Common myeloid progenitor, CD34-positive (primary cell): ENCODE measurements around the gene UBQLN1.

Experiments used
- CTCF ChIA-PET: fragments of 350-600 bp; sonication (Branson Sonifier 250); formaldehyde crosslinking; loops from one replicate; lab custom pipeline; 2021; ENCODE audit warnings: antibody characterized with exemption; lab: Charles Lee
- POLR2A ChIA-PET: fragments of 350-600 bp; sonication (Branson Sonifier 250); formaldehyde crosslinking; loops from one replicate; lab custom pipeline; 2021; ENCODE audit warnings: antibody characterized with exemption; lab: Charles Lee
- DNase-seq, 3 donors: peaks; one replicate each; pipeline versions ENCODE4 v3.0.0 to v3.0.0-alpha.2; 2013
- H3K27ac ChIP-seq, 2 experiments: 1 replicate in 1 of 2; 2 replicates in 1 of 2; pipeline ENCODE4 v1.7.0; 2013; ENCODE audit warnings: inconsistent platforms in 2 of 2, low read length in 2 of 2, mild to moderate bottlenecking in 2 of 2, low read depth in 1 of 2, moderate library complexity in 1 of 2; ENCODE audit not compliant: severe bottlenecking in 2 of 2, insufficient read depth in 1 of 2, poor library complexity in 1 of 2
- H3K27me3 ChIP-seq, 5 experiments: replicated peaks in 2 of 5; 1 replicate in 3 of 5; 2 replicates in 2 of 5; pipeline versions ENCODE4 v1.6.1 to v1.7.0; 2013; ENCODE audit warnings: low read length in 4 of 5, mild to moderate bottlenecking in 2 of 5, moderate library complexity in 2 of 5, inconsistent platforms in 1 of 5; ENCODE audit not compliant: insufficient read depth in 5 of 5, control insufficient read depth in 4 of 5
- H3K36me3 ChIP-seq, 4 experiments: 1 replicate in 2 of 4; 2 replicates in 2 of 4; pipeline versions ENCODE4 v1.6.1 to v1.7.0; 2013; ENCODE audit warnings: low read length in 3 of 4, control low read depth in 1 of 4, mild to moderate bottlenecking in 1 of 4; ENCODE audit not compliant: control insufficient read depth in 4 of 4, insufficient read depth in 4 of 4
- H3K4me1 ChIP-seq, 4 experiments: 1 replicate in 3 of 4; 2 replicates in 1 of 4; pipeline versions ENCODE4 v1.6.1 to v1.7.1; 2013; ENCODE audit warnings: low read length in 3 of 4, mild to moderate bottlenecking in 3 of 4, control low read depth in 1 of 4, inconsistent platforms in 1 of 4, moderate library complexity in 1 of 4; ENCODE audit not compliant: control insufficient read depth in 4 of 4, insufficient read depth in 4 of 4; ENCODE audit errors: control extremely low read depth in 1 of 4
- H3K4me3 ChIP-seq, 7 experiments: 1 replicate in 4 of 7; 2 replicates in 3 of 7; pipeline versions ENCODE4 v1.5.1 to v1.7.0; 2013; ENCODE audit warnings: mild to moderate bottlenecking in 7 of 7, low read length in 6 of 7, moderate library complexity in 6 of 7, inconsistent platforms in 2 of 7, low read depth in 2 of 7, control low read depth in 1 of 7; ENCODE audit not compliant: insufficient read depth in 4 of 7, control insufficient read depth in 1 of 7; ENCODE audit errors: extremely low read depth in 1 of 7
- H3K9me3 ChIP-seq, 5 experiments: 1 replicate in 4 of 5; 2 replicates in 1 of 5; pipeline versions ENCODE4 v1.6.1 to v1.7.1; 2013; ENCODE audit warnings: low read length in 4 of 5, mild to moderate bottlenecking in 2 of 5, inconsistent platforms in 1 of 5, low read depth in 1 of 5, moderate library complexity in 1 of 5; ENCODE audit not compliant: control insufficient read depth in 4 of 5, insufficient read depth in 2 of 5; ENCODE audit errors: control extremely low read depth in 1 of 5
- WGBS: methylation state at CpG from one replicate; pipeline ENCODE4 v1.1.5; 2013; ENCODE audit not compliant: insufficient coverage; 5-methylcytosine and 5-hydroxymethylcytosine counted together

The UBQLN1 gene

GRCh38 chr9:83656032-83656680 lies 51.6 kb downstream of the UBQLN1 start:
- Histone ChIP-seq H3K27me3 (no peaks in the 10 kb centered on the region), H3K36me3 (peaks cover 18 to 81% (median 58%) of the 10 kb centered on the region in 4 experiments), H3K9me3 (peaks cover 0 to 2% (median 0%) of the 10 kb centered on the region in 5 experiments), H3K27ac (no peak overlapping the region), H3K4me3 (no peak overlapping the region), H3K4me1 (peaks cover 0 to 7% (median 4%) of the 10 kb centered on the region in 4 experiments)
- DNase-seq = peak in 2 of 3 donors; percentile 42 to 45
- 67% methylated on average over 1 of the region's 2 CpGs for WGBS
- CTCF ChIA-PET = interaction anchor here (0.7 to 1.8 kb wide), 5 partner anchors 11 to 453 kb away, joined by 3 to 5 read pairs (median 3); no protein-coding TSS in a partner anchor
- POLR2A ChIA-PET = no interaction called here

GRCh38 chr9:83655433-83655832 lies 52.3 kb downstream of the UBQLN1 start:
- no peak overlapping the region for H3K4me3 ChIP-seq
- POLR2A ChIA-PET = no interaction called here
- no peaks in the 10 kb centered on the region for H3K27me3 ChIP-seq
- DNase-seq = no peak
- CTCF ChIA-PET = interaction anchor here (0.9 to 1.3 kb wide), 3 partner anchors 34 to 453 kb away, joined by 3 read pairs; no protein-coding TSS in a partner anchor
- H3K36me3 ChIP-seq = peaks cover 19 to 78% (median 57%) of the 10 kb centered on the region in 4 experiments
- peaks cover 0 to 7% (median 4%) of the 10 kb centered on the region in 4 experiments for H3K4me1 ChIP-seq
- peaks cover 0 to 2% (median 0%) of the 10 kb centered on the region in 5 experiments for H3K9me3 ChIP-seq
- H3K27ac ChIP-seq = no peak overlapping the region
- no CpG with 5 or more reads among the region's 1 CpG for WGBS

GRCh38 chr9:83652433-83652832 lies 55.3 kb downstream of the UBQLN1 start:
- no peak for DNase-seq
- WGBS = no CpG with 5 or more reads among the region's 1 CpG
- no peak overlapping the region for H3K27ac ChIP-seq
- ChIA-PET POLR2A (interaction anchor here (0.5 to 0.7 kb wide), 2 partner anchors 30 to 372 kb away, joined by 3 read pairs; partner anchors contain the start of gene IDNK), CTCF (interaction anchor here (0.5 to 7.8 kb wide), 7 partner anchors 11 to 260 kb away, joined by 3 to 89 read pairs (median 5); no protein-coding TSS in a partner anchor)
- H3K9me3 ChIP-seq = peaks cover 0 to 2% (median 0%) of the 10 kb centered on the region in 5 experiments
- H3K4me3 ChIP-seq = no peak overlapping the region
- H3K36me3 ChIP-seq = peaks cover 19 to 57% (median 39%) of the 10 kb centered on the region in 4 experiments
- no peaks in the 10 kb centered on the region for H3K27me3 ChIP-seq
- H3K4me1 ChIP-seq = peaks cover 0 to 7% (median 4%) of the 10 kb centered on the region in 4 experiments

- H3K27me3 ChIP-seq = no peaks in the 10 kb centered on the region
- peaks cover 0 to 7% (median 4%) of the 10 kb centered on the region in 4 experiments for H3K4me1 ChIP-seq
- H3K36me3 ChIP-seq = peaks cover 15 to 48% (median 35%) of the 10 kb centered on the region in 4 experiments
- no peak for DNase-seq
- ChIA-PET CTCF (interaction anchor here (1.0 to 9.3 kb wide), 9 partner anchors 12 to 66 kb away, joined by 3 to 121 read pairs (median 4); partner anchors contain the start of genes IDNK and UBQLN1), POLR2A (no interaction called here)
- WGBS = no CpG with 5 or more reads among the region's 2 CpGs
- peaks cover 0 to 2% (median 0%) of the 10 kb centered on the region in 5 experiments for H3K9me3 ChIP-seq
- no peak overlapping the region for H3K4me3 ChIP-seq
- H3K27ac ChIP-seq = no peak overlapping the region
Measured at GRCh38 chr9:83651558-83651957, 56.2 kb downstream of the UBQLN1 start.

- peaks cover 0 to 2% (median 0%) of the 10 kb centered on the region in 5 experiments for H3K9me3 ChIP-seq
- 93% methylated on average over 4 of the region's 4 CpGs for WGBS
- H3K27ac ChIP-seq = no peak overlapping the region
- H3K27me3 ChIP-seq = no peaks in the 10 kb centered on the region
- ChIA-PET POLR2A (interaction anchor here (1.4 kb wide), 1 partner anchor 26 kb away, joined by 5 read pairs; the partner anchor contains the start of gene IDNK), CTCF (interaction anchor here (0.7 to 9.3 kb wide), 18 partner anchors 9 to 317 kb away, joined by 3 to 121 read pairs (median 4); partner anchors contain the start of genes IDNK and UBQLN1)
- H3K4me3 ChIP-seq = no peak overlapping the region
- H3K4me1 ChIP-seq = peaks cover 0 to 5% (median 0%) of the 10 kb centered on the region in 4 experiments
- peaks cover 16 to 36% (median 27%) of the 10 kb centered on the region in 4 experiments for H3K36me3 ChIP-seq
- DNase-seq = no peak
Measured at GRCh38 chr9:83649515-83649914, 58.2 kb downstream of the UBQLN1 start.

- H3K9me3 ChIP-seq = peaks cover 0 to 2% (median 0%) of the 10 kb centered on the region in 5 experiments
- POLR2A ChIA-PET = interaction anchor here (0.6 kb wide), 1 partner anchor 83 kb away, joined by 3 read pairs; no protein-coding TSS in a partner anchor
- WGBS = 29% methylated on average over 4 of the region's 8 CpGs
- H3K27ac ChIP-seq = no peak overlapping the region
- peaks cover 16 to 33% (median 23%) of the 10 kb centered on the region in 4 experiments for H3K36me3 ChIP-seq
- CTCF ChIA-PET = interaction anchor here (0.8 to 9.3 kb wide), 13 partner anchors 10 to 316 kb away, joined by 3 to 121 read pairs (median 4); partner anchors contain the start of genes IDNK and UBQLN1
- H3K27me3 ChIP-seq = no peaks in the 10 kb centered on the region
- no peak overlapping the region for H3K4me3 ChIP-seq
- DNase-seq = peak; percentile 56 to 80 (median 74)
- H3K4me1 ChIP-seq = peaks cover 0 to 5% (median 0%) of the 10 kb centered on the region in 4 experiments
Measured at GRCh38 chr9:83649080-83649479, 58.7 kb downstream of the UBQLN1 start.
